ENCODE results near the gene EZR. TPM values are rescaled to one million over a fixed set of nuclear protein-coding genes. Genes with fewer than 3 reads are reported as not detected.
"Not testable (repeated sequence)": the region's sequence is repeated elsewhere in the genome, so short reads cannot be mapped to it uniquely, and the experiment has no call there.

The EZR gene
- total RNA-seq, 4 donors from 2014 or later, result 208 to 339 (median 285) TPM

DNA sequence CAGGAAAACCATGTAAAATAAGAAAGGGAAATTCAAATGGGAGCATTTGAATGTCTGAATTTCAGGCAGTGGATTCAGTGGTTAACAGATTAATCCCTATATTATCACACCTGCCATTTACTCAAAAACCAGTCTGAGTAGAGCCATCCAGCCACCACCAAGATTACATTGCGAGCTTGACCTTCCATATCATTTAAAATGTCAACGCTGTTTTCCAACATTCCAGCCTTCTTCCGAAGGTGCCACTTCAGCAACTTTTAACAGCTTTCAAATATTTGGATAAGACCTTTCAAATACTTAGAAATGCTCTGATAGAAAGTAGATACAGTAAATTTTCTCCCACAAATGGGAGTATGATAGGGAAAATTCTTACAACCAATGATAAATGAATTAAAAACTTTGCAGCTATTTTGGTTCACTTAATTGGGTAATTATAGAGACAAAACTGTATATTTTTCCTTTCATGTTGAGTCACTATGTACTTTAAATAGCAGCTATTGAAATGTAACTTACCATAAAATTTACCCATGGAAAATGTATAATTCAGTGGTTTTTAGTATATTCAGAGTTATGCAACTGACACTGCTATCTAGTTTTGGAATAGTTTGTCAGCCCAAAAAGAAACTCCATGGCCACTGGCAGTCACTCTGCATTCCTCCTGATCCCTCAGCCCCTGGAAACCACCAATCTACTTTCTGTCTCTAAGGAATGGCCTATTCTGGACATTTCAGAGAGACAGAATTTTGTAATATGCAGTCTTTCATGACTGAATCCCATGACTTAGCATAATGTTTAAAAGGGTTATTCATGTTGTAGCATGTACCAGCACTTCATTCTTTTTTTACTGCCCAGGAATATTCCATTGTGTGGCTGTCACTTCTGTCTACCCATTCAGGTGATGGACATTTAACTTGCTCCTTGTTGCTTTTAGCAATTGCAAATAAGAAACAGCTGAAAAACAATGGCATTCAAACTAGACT lies 21.5 kb downstream of the EZR start:
- Histone ChIP-seq H3K4me1 (peaks cover 11 to 99% (median 42%) of the 10 kb centered on the region in 3 donors), H3K36me3 (peaks cover 0 to 45% (median 0%) of the 10 kb centered on the region in 3 donors), H3K9me3 (no peaks in the 10 kb centered on the region), H3K4me3 (no peak overlapping the region), H3K27me3 (no peaks in the 10 kb centered on the region), H3K27ac (peak overlapping the region; percentile 15 to 83 (median 61))
- no peak for DNase-seq
- intact Hi-C loops (cut with DNase I), result no loop called here
- TF ChIP-seq POLR2A (IDR thresholded peaks at IDR 0.05), result no peak
- TF ChIP-seq, protein P1, sequence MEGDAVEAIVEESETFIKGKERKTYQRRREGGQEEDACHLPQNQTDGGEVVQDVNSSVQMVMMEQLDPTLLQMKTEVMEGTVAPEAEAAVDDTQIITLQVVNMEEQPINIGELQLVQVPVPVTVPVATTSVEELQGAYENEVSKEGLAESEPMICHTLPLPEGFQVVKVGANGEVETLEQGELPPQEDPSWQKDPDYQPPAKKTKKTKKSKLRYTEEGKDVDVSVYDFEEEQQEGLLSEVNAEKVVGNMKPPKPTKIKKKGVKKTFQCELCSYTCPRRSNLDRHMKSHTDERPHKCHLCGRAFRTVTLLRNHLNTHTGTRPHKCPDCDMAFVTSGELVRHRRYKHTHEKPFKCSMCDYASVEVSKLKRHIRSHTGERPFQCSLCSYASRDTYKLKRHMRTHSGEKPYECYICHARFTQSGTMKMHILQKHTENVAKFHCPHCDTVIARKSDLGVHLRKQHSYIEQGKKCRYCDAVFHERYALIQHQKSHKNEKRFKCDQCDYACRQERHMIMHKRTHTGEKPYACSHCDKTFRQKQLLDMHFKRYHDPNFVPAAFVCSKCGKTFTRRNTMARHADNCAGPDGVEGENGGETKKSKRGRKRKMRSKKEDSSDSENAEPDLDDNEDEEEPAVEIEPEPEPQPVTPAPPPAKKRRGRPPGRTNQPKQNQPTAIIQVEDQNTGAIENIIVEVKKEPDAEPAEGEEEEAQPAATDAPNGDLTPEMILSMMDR (IDR thresholded peaks at IDR 0.05), result no peak
- 63 to 66% methylated on average over 3 of the region's 3 CpGs for WGBS, 2 donors

DNA sequence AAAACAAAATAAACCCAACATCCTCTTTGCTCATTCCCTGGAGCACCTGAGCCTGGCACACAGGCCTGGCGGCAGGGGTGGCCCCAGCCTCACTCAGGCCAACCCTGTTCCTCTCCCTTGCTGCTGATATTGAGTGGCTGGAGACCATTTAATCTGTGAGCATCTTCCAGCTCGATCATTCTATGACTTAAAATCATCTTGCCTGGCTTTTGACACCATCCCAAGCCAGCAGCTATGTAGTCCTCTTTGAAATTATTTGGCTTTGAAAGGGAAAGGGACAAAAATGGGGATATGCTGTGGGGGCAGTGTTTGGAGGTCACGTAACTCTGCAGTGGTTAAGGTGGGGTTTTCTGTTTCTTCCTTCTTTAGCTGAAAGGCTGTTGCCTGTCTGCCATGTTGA lies 22.8 kb downstream of the EZR start:
- H3K27ac ChIP-seq, result peak overlapping the region in 1 of 4 donors; percentile 83
- DNase-seq, result no peak
- WGBS, 2 donors, result 89 to 90% methylated on average over 3 of the region's 3 CpGs
- TF ChIP-seq, protein P1 (IDR thresholded peaks at IDR 0.05), result no peak
- no peak for TF ChIP-seq POLR2A (IDR thresholded peaks at IDR 0.05)
- no peak overlapping the region for H3K4me3 ChIP-seq
- intact Hi-C loops (cut with DNase I), result no loop called here
- H3K4me1 ChIP-seq, result peaks cover 11 to 97% (median 42%) of the 10 kb centered on the region in 3 donors
- H3K27me3 ChIP-seq, result no peaks in the 10 kb centered on the region
- no peaks in the 10 kb centered on the region for H3K9me3 ChIP-seq
- H3K36me3 ChIP-seq, result peaks cover 0 to 41% (median 0%) of the 10 kb centered on the region in 3 donors

DNA sequence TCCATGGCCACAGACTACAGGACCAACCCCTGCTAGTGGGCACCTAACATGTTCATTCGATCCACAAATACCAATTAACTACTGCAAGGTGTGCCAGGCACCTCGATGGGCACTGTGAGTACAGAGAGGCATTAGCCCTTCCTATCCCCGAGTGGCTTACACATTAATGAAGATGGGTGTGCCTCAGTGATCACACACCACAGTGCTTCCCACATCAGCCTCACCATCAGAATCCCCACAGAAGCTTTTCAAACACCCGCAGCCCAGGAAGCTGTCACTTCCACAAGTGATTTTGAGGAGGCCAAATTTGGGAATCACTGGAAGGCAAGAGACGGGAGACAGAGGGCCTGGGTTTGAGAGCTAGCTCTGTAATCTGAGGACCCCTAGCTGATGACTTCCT lies 23.7 kb downstream of the EZR start:
- no peaks in the 10 kb centered on the region for H3K27me3 ChIP-seq
- peaks cover 11 to 97% (median 42%) of the 10 kb centered on the region in 3 donors for H3K4me1 ChIP-seq
- peak overlapping the region in 1 of 4 donors; percentile 83 for H3K27ac ChIP-seq
- no peak for DNase-seq
- TF ChIP-seq, protein P1 (IDR thresholded peaks at IDR 0.05), result no peak
- TF ChIP-seq POLR2A (IDR thresholded peaks at IDR 0.05), result no peak
- H3K36me3 ChIP-seq, result peaks cover 0 to 34% (median 0%) of the 10 kb centered on the region in 3 donors
- no peaks in the 10 kb centered on the region for H3K9me3 ChIP-seq
- intact Hi-C loops (cut with DNase I), result no loop called here
- 78 to 88% methylated on average over 3 of the region's 5 CpGs for WGBS, 2 donors
- H3K4me3 ChIP-seq, result no peak overlapping the region

DNA sequence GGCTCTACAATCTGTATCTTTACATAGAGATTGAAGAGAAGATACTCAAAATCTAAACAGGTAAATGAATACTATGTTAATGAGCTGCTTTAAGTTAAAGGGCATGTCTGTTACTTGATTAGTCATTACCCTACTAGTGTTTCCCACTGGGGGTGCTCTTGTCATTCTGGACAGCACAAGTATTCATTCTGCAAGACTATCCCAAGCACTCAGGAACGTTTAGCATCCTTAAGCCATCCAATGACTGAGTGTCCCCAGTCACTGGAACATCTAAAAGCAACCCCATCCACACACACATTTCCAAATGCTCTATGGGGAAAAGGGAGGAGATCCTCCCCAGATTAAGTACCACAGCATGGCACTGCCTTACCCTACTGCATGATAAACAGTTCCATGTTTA lies 25.7 kb downstream of the EZR start:
- H3K4me3 ChIP-seq, result no peak overlapping the region
- no peaks in the 10 kb centered on the region for H3K9me3 ChIP-seq
- TF ChIP-seq, protein P1 (IDR thresholded peaks at IDR 0.05), result peak in 4 of 6 experiments; percentile 29 to 48 (median 34)
- no peak for TF ChIP-seq POLR2A (IDR thresholded peaks at IDR 0.05)
- 0 to 25% methylated on average over 1 of the region's 1 CpG for WGBS, 2 donors
- no peaks in the 10 kb centered on the region for H3K27me3 ChIP-seq
- peaks cover 0 to 46% (median 5%) of the 10 kb centered on the region in 3 donors for H3K36me3 ChIP-seq
- intact Hi-C loops (cut with DNase I), result no loop called here
- peak overlapping the region in 1 of 4 donors; percentile 54 for H3K27ac ChIP-seq
- peaks cover 2 to 96% (median 26%) of the 10 kb centered on the region in 3 donors for H3K4me1 ChIP-seq
- no peak for DNase-seq

DNA sequence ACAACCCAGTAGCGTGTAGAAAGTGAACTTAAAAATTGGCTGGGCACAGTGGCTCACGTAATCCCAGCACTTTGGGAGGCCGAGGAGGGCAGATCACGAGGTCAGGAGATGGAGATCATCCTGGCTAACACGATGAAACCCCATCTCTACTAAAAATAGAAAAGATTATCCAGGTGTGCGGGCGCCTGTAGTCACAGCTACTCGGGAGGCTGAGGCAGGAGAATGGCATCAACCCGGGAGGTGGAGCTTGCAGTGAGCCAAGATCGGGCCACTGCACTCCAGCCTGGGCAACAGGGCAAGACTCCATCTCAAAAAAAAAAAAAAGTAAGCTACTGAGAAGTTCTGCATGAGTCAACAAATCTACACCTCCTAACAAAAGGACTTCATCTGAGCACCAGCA lies 26.7 kb downstream of the EZR start:
- WGBS, 2 donors, result 79 to 81% methylated on average over 9 of the region's 10 CpGs

More for the DNA sequence above, 26.7 kb downstream of the EZR start:
- intact Hi-C loops (cut with DNase I); DNase-seq; H3K27me3 ChIP-seq; H3K9me3 ChIP-seq; H3K4me3 ChIP-seq: not testable (repeated sequence)
- Histone ChIP-seq H3K36me3 (peaks cover 0 to 55% (median 14%) of the 10 kb centered on the region in 3 donors), H3K27ac (peak overlapping the region in 1 of 4 donors; percentile 54), H3K4me1 (peaks cover 0 to 96% (median 18%) of the 10 kb centered on the region in 3 donors)

All from esophagus squamous epithelium (tissue), 5 donors.